SU-DHL-6 (cell line): ENCODE data around the gene NOL12.

Source experiments
- EZH2phosphoT487 ChIP-seq: fragments of 200-600 bp; sonication (generic), shearing (Covaris generic); conservative IDR thresholded peaks from 2 replicates; pipeline ENCODE4 v1.6.1; 2018; ENCODE audit warnings: mild to moderate bottlenecking, antibody characterized with exemption, low read length, moderate library complexity, mixed read lengths
- TF ChIP-seq, protein P1 (sequence below): fragments of 200-600 bp; sonication (generic); IDR thresholded peaks from one replicate; pipeline ENCODE4 v1.5.1; 2017; ENCODE audit warnings: antibody characterized with exemption, mild to moderate bottlenecking, low read length, moderate library complexity; ENCODE audit not compliant: insufficient read depth, poor library complexity, severe bottlenecking

DNA sequence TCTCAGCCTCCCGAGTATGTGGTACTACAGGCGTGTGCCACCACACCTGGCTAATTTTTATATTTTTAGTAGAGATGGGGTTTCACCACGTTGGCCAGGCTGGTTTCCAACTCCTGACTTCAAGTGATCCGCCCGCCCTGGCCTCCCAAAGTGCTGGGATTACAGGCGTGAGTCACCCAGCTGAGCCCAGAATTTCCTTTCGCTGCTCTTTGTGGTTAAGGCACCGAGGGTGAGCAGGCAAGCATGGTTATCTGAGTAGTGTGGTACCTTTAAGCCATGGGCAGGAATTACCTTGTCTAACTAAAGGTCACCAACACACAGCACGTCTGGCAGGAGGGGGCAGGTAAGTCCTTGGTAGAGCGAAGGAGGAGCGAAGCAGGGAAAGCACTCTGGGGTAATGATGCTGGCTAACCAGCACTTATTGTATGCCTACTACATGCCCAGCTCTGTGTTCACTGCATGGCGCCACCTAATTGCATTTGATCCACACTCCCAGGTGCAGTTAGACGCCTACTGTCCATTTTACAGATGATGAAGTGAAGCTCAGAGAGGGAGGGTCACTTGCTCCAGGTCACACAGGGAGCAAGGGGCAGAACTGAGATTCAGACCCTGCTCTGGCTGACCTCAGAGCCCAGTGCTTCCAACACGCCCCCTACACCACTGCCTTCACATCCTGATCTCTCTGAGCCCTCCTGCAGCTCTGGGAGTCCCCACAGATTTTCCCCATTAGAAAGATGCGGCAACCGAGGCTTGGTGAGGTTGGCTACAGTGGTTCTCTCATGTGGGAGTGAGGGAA, 56.4 kb downstream of the NOL12 start:
- TF ChIP-seq, protein P1, sequence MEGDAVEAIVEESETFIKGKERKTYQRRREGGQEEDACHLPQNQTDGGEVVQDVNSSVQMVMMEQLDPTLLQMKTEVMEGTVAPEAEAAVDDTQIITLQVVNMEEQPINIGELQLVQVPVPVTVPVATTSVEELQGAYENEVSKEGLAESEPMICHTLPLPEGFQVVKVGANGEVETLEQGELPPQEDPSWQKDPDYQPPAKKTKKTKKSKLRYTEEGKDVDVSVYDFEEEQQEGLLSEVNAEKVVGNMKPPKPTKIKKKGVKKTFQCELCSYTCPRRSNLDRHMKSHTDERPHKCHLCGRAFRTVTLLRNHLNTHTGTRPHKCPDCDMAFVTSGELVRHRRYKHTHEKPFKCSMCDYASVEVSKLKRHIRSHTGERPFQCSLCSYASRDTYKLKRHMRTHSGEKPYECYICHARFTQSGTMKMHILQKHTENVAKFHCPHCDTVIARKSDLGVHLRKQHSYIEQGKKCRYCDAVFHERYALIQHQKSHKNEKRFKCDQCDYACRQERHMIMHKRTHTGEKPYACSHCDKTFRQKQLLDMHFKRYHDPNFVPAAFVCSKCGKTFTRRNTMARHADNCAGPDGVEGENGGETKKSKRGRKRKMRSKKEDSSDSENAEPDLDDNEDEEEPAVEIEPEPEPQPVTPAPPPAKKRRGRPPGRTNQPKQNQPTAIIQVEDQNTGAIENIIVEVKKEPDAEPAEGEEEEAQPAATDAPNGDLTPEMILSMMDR = no peak
- no peak for TF ChIP-seq EZH2phosphoT487
